IMR-90 (cell line): ENCODE measurements around the gene MFSD6. TPM values are rescaled to one million over a fixed set of nuclear protein-coding genes. Genes with fewer than 3 reads are reported as not detected.

Experiments used
- ATAC-seq: fragments of 200-7000 bp; cut with Tn5 transposase; 2 replicates; pipeline ENCODE4 v1.9.1; 2020; ENCODE audit warnings: low read depth, mild to moderate bottlenecking, moderate library complexity
- BruUV-seq: library from RNA; stranded (reverse); fragments of 400-500 nt; replicated peaks from 2 replicates; lab custom pipeline; 2021; lab: Mats Ljungman, UMichigan
- CTCF ChIA-PET: fragments of 300-600 bp; formaldehyde crosslinking; extraction: SDS; loops from one replicate; lab custom pipeline; 2021; ENCODE audit warnings: antibody characterized with exemption; lab: Yijun Ruan, JAX
- POLR2A ChIA-PET: fragments of 300-600 bp; sonication (Branson Sonifier 250); formaldehyde crosslinking; loops from one replicate; lab custom pipeline; 2022; ENCODE audit warnings: antibody characterized with exemption; ENCODE audit not compliant: unreplicated experiment; lab: Charles Lee
- DNase-seq: peaks from one replicate; pipeline ENCODE4 v3.0.0; 2013
- H2AFZ ChIP-seq: replicated peaks from 2 replicates; pipeline ENCODE3; 2013; ENCODE audit warnings: low read length, mild to moderate bottlenecking; ENCODE audit not compliant: poor library complexity
- H2AK5ac ChIP-seq: 2 replicates; pipeline ENCODE4 v1.6.1; 2013; ENCODE audit warnings: low read depth, low read length, inconsistent platforms
- H2AK9ac ChIP-seq: replicated peaks from 2 replicates; pipeline ENCODE3; 2013; ENCODE audit warnings: mild to moderate bottlenecking, low read depth, low read length, moderate library complexity; ENCODE audit not compliant: poor library complexity
- H2BK120ac ChIP-seq: 2 replicates; pipeline ENCODE4 v1.6.1; 2013; ENCODE audit warnings: low read depth, low read length, inconsistent platforms
- H2BK15ac ChIP-seq: 3 replicates; pipeline ENCODE4 v1.6.1; 2013; ENCODE audit warnings: low read depth, low read length, inconsistent platforms
- H2BK20ac ChIP-seq: 2 replicates; pipeline ENCODE4 v1.6.1; 2013; ENCODE audit warnings: low read depth, mild to moderate bottlenecking, inconsistent platforms, low read length, moderate library complexity
- H2BK5ac ChIP-seq: 2 replicates; pipeline ENCODE4 v1.6.1; 2013; ENCODE audit warnings: mild to moderate bottlenecking, low read depth, low read length, inconsistent platforms; ENCODE audit not compliant: poor library complexity, severe bottlenecking
- H3K14ac ChIP-seq: replicated peaks from 2 replicates; pipeline ENCODE4 v1.6.1; 2013; ENCODE audit warnings: low read depth, low read length, inconsistent platforms
- H3K18ac ChIP-seq: 2 replicates; pipeline ENCODE4 v1.6.1; 2013; ENCODE audit warnings: low read depth, low read length, control low read depth
- H3K23ac ChIP-seq: 2 replicates; pipeline ENCODE4 v1.6.1; 2013; ENCODE audit warnings: low read depth, low read length, inconsistent platforms
- H3K27ac ChIP-seq: 2 replicates; pipeline ENCODE4 v1.5.1; 2013; ENCODE audit warnings: mild to moderate bottlenecking, control low read depth, low read length; ENCODE audit not compliant: insufficient read depth
- H3K27me3 ChIP-seq: 2 replicates; pipeline ENCODE4 v1.6.1; 2013; ENCODE audit warnings: low read length; ENCODE audit not compliant: control insufficient read depth, insufficient read depth
- H3K36me3 ChIP-seq: 2 replicates; pipeline ENCODE4 v1.6.1; 2013; ENCODE audit warnings: low read length, mixed read lengths; ENCODE audit not compliant: control insufficient read depth, insufficient read depth
- H3K4ac ChIP-seq: 2 replicates; pipeline ENCODE4 v1.6.1; 2013; ENCODE audit warnings: low read depth, low read length, inconsistent platforms
- H3K4me1 ChIP-seq: 2 replicates; pipeline ENCODE4 v1.6.1; 2013; ENCODE audit warnings: low read length, mixed read lengths; ENCODE audit not compliant: control insufficient read depth, insufficient read depth
- H3K4me2 ChIP-seq: 2 replicates; pipeline ENCODE4 v1.6.1; 2013; ENCODE audit warnings: low read depth, mild to moderate bottlenecking, control low read depth, low read length, moderate library complexity
- H3K4me3 ChIP-seq: 2 replicates; pipeline ENCODE4 v1.5.1; 2013; ENCODE audit warnings: low read depth, mild to moderate bottlenecking, control low read depth, low read length, moderate library complexity; ENCODE audit not compliant: insufficient read depth
- H3K56ac ChIP-seq: 2 replicates; pipeline ENCODE4 v1.6.1; 2013; ENCODE audit warnings: low read length, inconsistent platforms; ENCODE audit not compliant: insufficient read depth; ENCODE audit errors: extremely low read depth
- H3K79me1 ChIP-seq, 2 experiments: 2 replicates each; pipeline ENCODE4 v1.6.1; 2013; ENCODE audit warnings: low read length in 2 of 2, inconsistent platforms in 1 of 2, low read depth in 1 of 2
- H3K9ac ChIP-seq: 2 replicates; pipeline ENCODE4 v1.6.1; 2013; ENCODE audit warnings: low read depth, low read length, control low read depth
- H3K9me1 ChIP-seq: 2 replicates; pipeline ENCODE4 v1.6.1; 2013; ENCODE audit warnings: low read length, inconsistent platforms; ENCODE audit not compliant: insufficient read depth
- H3K9me3 ChIP-seq: 2 replicates; pipeline ENCODE4 v1.6.1; 2013; ENCODE audit warnings: low read length; ENCODE audit not compliant: control insufficient read depth, insufficient read depth
- H4K20me1 ChIP-seq: 2 replicates; pipeline ENCODE4 v1.6.1; 2013; ENCODE audit warnings: low read length, inconsistent platforms; ENCODE audit not compliant: insufficient read depth
- H4K5ac ChIP-seq: 2 replicates; pipeline ENCODE4 v1.6.1; 2013; ENCODE audit warnings: mild to moderate bottlenecking, low read depth, low read length, control low read depth
- H4K8ac ChIP-seq, 2 experiments: 2 replicates each; pipeline ENCODE4 v1.6.1; 2013; ENCODE audit warnings: low read depth in 2 of 2, low read length in 2 of 2, control low read depth in 1 of 2, inconsistent platforms in 1 of 2
- H4K91ac ChIP-seq: 2 replicates; pipeline ENCODE4 v1.6.1; 2013; ENCODE audit warnings: low read depth, low read length, inconsistent platforms; ENCODE audit not compliant: insufficient read depth
- BHLHE40 ChIP-seq: fragments of 150-350 bp; IDR thresholded peaks from 2 replicates; pipeline ENCODE4 v1.6.1; 2016; ENCODE audit warnings: mild to moderate bottlenecking, low read depth, low read length
- CEBPB ChIP-seq: IDR thresholded peaks from 2 replicates; pipeline ENCODE4 v1.6.1; 2012; ENCODE audit warnings: low read depth, low read length, improper control_type of control experiment
- CHD1 ChIP-seq: IDR thresholded peaks from 2 replicates; pipeline ENCODE4 v1.6.1; 2012; ENCODE audit warnings: low read depth, low read length, improper control_type of control experiment
- ELK1 ChIP-seq: fragments of 150-350 bp; IDR thresholded peaks from 2 replicates; pipeline ENCODE4 v1.6.1; 2016; ENCODE audit warnings: low read depth, mild to moderate bottlenecking, low read length, moderate library complexity, borderline replicate concordance
- FOS ChIP-seq: fragments of 150-350 bp; IDR thresholded peaks from 2 replicates; pipeline ENCODE4 v1.6.1; 2016; ENCODE audit warnings: low read depth, low read length
- MAZ ChIP-seq: IDR thresholded peaks from 2 replicates; pipeline ENCODE4 v1.6.1; 2012; ENCODE audit warnings: low read depth, mild to moderate bottlenecking, low read length, improper control_type of control experiment, moderate library complexity, borderline replicate concordance
- NFE2L2 ChIP-seq: fragments of 150-350 bp; IDR thresholded peaks from 2 replicates; pipeline ENCODE4 v1.6.1; 2016; ENCODE audit warnings: low read depth, mild to moderate bottlenecking, low read length
- RAD21 ChIP-seq: IDR thresholded peaks from 2 replicates; pipeline ENCODE4 v1.6.1; 2012; ENCODE audit warnings: low read length, improper control_type of control experiment
- RCOR1 ChIP-seq: IDR thresholded peaks from 2 replicates; pipeline ENCODE4 v1.6.1; 2012; ENCODE audit warnings: mild to moderate bottlenecking, low read length, improper control_type of control experiment; ENCODE audit not compliant: insufficient replicate concordance
- USF2 ChIP-seq: fragments of 150-350 bp; IDR thresholded peaks from 2 replicates; pipeline ENCODE4 v1.6.1; 2017; ENCODE audit warnings: mild to moderate bottlenecking, antibody characterized with exemption, low read length, low read depth
- WGBS, 2 experiments: methylation state at CpG; one replicate each; pipeline versions ENCODE4 v1.1.5 to v1.1.7; 2013; ENCODE audit warnings: missing lambda C conversion rate in 2 of 2; ENCODE audit not compliant: insufficient read length in 1 of 2; ENCODE audit errors: extremely low coverage in 2 of 2; 5-methylcytosine and 5-hydroxymethylcytosine counted together
- dilution Hi-C: fragments of 300-500 bp; cut with HindIII; formaldehyde crosslinking; loops from one replicate; pipeline ENCODE4 v1.14.3; 2018; ENCODE audit warnings: low sequenced_read_pairs; ENCODE audit not compliant: unreplicated experiment
- in situ Hi-C: fragments of 300-500 bp; cut with MboI; formaldehyde crosslinking; loops from 3 replicates; pipeline ENCODE4 v1.14.3; 2019; ENCODE audit warnings: low sequenced_read_pairs, inconsistent platforms, mixed read lengths
- intact Hi-C: fragments of 100-400 bp; cut with micrococcal nuclease; formaldehyde crosslinking; loops from 2 replicates; pipeline ENCODE4 v1.10.0; 2022
- polyA plus RNA-seq, 3 experiments: library from polyadenylated mRNA; depleted of rRNA; stranded (reverse); fragments of >200 nt; gene quantifications; 2 replicates each; pipeline ENCODE4 v1.2.3, GENCODE V29; 2012; ENCODE audit warnings: low replicate concordance in 1 of 3
- total RNA-seq: library from RNA; depleted of rRNA; stranded (reverse); fragments of >200 nt; gene quantifications from 2 replicates; pipeline ENCODE4 v1.2.3, GENCODE V29; 2012
- TF ChIP-seq, protein P1 (sequence below): conservative IDR thresholded peaks from 2 replicates; pipeline ENCODE4 v1.5.1; 2012; ENCODE audit warnings: mild to moderate bottlenecking, low read depth, low read length, improper control_type of control experiment

The MFSD6 gene
- total and polyA plus RNA-seq, 2 of the 4 experiments (the other 2 are of a cell fraction), result 4.2 to 7.7 TPM

DNA sequence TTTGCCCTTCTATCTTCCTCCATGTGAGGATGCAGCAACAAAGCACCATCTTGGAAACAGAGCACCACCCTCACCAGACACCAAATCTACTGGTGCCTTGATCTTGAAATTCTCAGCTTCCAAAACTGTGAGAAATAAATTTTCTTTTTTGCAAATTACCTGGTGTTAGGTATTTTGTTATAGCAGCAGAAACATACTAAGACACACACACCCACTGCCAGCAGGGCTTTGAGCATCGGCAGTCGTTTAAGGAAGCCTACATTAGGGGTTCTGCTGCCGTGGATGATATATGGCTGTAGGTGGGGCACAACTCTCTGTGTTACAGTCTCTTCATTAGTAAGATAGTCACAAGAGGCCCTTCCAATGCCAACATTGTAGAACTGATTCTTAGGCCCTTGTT, 20.7 kb upstream of the MFSD6 start:
- Histone ChIP-seq H2AFZ (no peak overlapping the region), H4K8ac (no peak overlapping the region), H2BK20ac (no peak overlapping the region), H3K9me1 (no peaks in the 10 kb centered on the region), H2BK120ac (no peak overlapping the region), H3K4ac (no peak overlapping the region), H3K56ac (no peak overlapping the region), H2AK9ac (no peak overlapping the region), H4K91ac (no peak overlapping the region), H3K4me2 (no peak overlapping the region), H3K27ac (no peak overlapping the region), H2AK5ac (no peak overlapping the region), H3K79me1 (no peaks in the 10 kb centered on the region), H3K23ac (no peak overlapping the region), H3K9ac (no peak overlapping the region), H3K9me3 (no peaks in the 10 kb centered on the region), H3K4me1 (no peaks in the 10 kb centered on the region), H3K14ac (no peak overlapping the region), H4K20me1 (no peaks in the 10 kb centered on the region), H3K18ac (no peak overlapping the region), H3K27me3 (peaks cover 6% of the 10 kb centered on the region), H2BK15ac (no peak overlapping the region), H2BK5ac (no peak overlapping the region), H3K36me3 (no peaks in the 10 kb centered on the region), H3K4me3 (no peak overlapping the region), H4K5ac (no peak overlapping the region)
- ChIA-PET CTCF (no interaction called here), POLR2A (no interaction called here)
- dilution Hi-C loops (no loop called here), intact Hi-C loops (no loop called here), in situ Hi-C loops (no loop called here)
- ATAC-seq, result no peak
- no CpG with 5 or more reads among the region's 3 CpGs for WGBS, 2 experiments
- TF ChIP-seq CHD1 (no peak), CEBPB (no peak), NFE2L2 (no peak), RCOR1 (no peak), BHLHE40 (no peak), USF2 (no peak), ELK1 (no peak), MAZ (no peak), RAD21 (no peak), FOS (no peak)
- TF ChIP-seq, protein P1, sequence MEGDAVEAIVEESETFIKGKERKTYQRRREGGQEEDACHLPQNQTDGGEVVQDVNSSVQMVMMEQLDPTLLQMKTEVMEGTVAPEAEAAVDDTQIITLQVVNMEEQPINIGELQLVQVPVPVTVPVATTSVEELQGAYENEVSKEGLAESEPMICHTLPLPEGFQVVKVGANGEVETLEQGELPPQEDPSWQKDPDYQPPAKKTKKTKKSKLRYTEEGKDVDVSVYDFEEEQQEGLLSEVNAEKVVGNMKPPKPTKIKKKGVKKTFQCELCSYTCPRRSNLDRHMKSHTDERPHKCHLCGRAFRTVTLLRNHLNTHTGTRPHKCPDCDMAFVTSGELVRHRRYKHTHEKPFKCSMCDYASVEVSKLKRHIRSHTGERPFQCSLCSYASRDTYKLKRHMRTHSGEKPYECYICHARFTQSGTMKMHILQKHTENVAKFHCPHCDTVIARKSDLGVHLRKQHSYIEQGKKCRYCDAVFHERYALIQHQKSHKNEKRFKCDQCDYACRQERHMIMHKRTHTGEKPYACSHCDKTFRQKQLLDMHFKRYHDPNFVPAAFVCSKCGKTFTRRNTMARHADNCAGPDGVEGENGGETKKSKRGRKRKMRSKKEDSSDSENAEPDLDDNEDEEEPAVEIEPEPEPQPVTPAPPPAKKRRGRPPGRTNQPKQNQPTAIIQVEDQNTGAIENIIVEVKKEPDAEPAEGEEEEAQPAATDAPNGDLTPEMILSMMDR, result no peak
- no TSS peak for BruUV-seq
- no peak for DNase-seq
